NB4 (cell line): Measurements from ENCODE around the gene COQ4.

Source experiments
- DNase-seq: peaks from one replicate; pipeline ENCODE4 v3.0.0; 2010; ENCODE audit warnings: low read depth
- H3K4me3 ChIP-seq: one replicate; pipeline ENCODE4 v1.5.1; 2011; ENCODE audit warnings: mild to moderate bottlenecking, low read depth, low read length, moderate library complexity
- CTCF ChIP-seq: IDR thresholded peaks from one replicate; pipeline ENCODE4 v1.5.1; 2012; ENCODE audit warnings: low read depth, low read length
- MAX ChIP-seq: IDR thresholded peaks from 2 replicates; pipeline ENCODE4 v1.6.1; 2011; ENCODE audit warnings: low read depth, low read length
- MYC ChIP-seq: IDR thresholded peaks from 2 replicates; pipeline ENCODE4 v1.6.1; 2011; ENCODE audit warnings: low read depth, low read length
- POLR2A ChIP-seq: IDR thresholded peaks from 2 replicates; pipeline ENCODE4 v1.6.1; 2011; ENCODE audit warnings: mild to moderate bottlenecking; ENCODE audit not compliant: insufficient read length; ENCODE audit errors: extremely low read depth

Gene COQ4

DNA sequence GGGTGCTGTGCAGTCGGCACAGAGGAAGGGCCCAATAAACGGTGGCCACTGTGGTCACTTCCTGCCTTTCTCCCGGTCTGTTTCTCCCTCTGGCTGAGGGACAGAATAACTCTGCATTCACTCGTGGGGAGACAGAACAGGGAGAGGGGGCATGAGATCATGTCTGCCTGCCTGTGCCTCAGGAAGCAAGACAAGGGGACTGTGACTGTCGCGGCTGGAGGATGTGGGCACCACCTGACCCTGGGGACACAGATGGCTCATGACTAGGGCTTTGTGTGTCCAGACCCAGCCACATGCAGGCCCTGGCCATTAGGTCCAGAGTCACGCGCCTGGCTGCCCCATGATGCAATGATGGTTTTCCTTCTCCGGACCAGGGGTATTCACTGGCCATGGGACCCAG is 6.2 kb upstream of the COQ4 start:
- DNase-seq: no peak
- H3K4me3 ChIP-seq: no peak overlapping the region
- no peak for TF ChIP-seq CTCF
- no peak for TF ChIP-seq POLR2A
- TF ChIP-seq MYC: no peak
- no peak for TF ChIP-seq MAX

- H3K4me3 ChIP-seq: no peak overlapping the region
- DNase-seq: no peak
- TF ChIP-seq MAX (no peak), MYC (no peak), POLR2A (no peak), CTCF (no peak)
These were observed 5.0 kb upstream of the COQ4 start for GRCh38 chr9:128317629-128318028.

- TF ChIP-seq MYC (no peak), MAX (no peak), CTCF (no peak), POLR2A (no peak)
- DNase-seq: no peak
- H3K4me3 ChIP-seq: peak overlapping the region; percentile 89
These were observed 1.3 kb upstream of the COQ4 start for GRCh38 chr9:128321343-128321742.

DNA sequence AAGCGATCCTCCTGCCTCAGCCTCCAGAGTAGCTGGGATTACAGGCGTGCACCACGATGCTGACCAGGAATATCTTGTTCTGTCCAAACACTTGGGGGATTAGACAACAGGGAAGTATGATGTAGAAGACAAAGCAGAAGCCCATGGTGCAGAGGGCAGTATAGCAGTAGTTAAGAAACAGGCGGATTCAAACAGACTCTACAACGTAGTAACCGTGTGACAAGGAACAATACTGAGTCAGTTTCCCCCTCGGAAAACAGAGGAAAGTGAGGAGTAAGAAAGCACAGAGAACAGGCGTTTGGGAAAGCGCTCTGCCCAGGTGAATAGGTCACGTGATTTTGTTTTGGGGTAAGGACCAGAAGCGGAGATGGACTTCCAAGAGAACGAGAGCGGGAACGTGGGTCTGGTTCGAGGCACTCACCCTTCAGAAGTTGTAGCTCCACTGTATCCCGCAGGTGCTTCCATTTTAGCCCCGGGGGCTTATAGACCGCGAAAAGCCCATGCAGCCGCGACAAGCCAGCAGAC is 698 bp upstream of the COQ4 start:
- TF ChIP-seq POLR2A: no peak
- no peak for TF ChIP-seq MAX
- no peak for TF ChIP-seq CTCF
- no peak for TF ChIP-seq MYC
- DNase-seq: no peak

DNA sequence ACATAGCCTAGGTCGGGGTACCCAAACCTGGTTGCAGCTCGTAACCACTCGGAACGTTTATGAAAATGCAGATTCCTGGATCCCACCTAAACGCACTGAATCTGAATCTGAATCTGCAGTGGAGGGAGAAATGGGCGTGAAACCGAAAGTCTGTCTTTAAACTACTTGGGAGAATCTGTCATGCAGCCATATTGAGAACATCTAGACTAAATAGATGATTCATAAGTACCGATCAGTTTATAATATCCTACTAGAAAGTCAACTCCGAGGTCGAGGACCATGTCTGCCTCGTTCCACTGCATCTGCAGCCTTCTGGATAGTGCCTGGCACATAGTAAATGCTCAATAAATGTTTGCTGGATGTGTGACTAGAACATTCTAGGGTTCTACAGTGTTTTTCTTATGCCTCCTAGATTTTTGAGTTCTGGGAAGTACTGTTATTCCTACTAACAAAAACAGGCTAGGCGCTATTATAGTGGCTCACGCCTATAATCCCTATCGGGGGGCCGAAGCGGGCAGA is 632 bp downstream of the COQ4 start:
- no peak for TF ChIP-seq POLR2A
- TF ChIP-seq MAX: no peak
- no peak for TF ChIP-seq CTCF
- no peak for TF ChIP-seq MYC
- no peak for DNase-seq

More for the DNA sequence above, 698 bp upstream of the COQ4 start:
- H3K4me3 ChIP-seq: peak overlapping the region; percentile 89

GRCh38 chr9:128323791-128324190 is 1.2 kb downstream of the COQ4 start:
- DNase-seq: peak; percentile 40
- peak overlapping the region; percentile 89 for H3K4me3 ChIP-seq
- TF ChIP-seq CTCF (no peak), POLR2A (no peak), MAX (no peak)

More for the DNA sequence above, 632 bp downstream of the COQ4 start:
- peak overlapping the region; percentile 89 for H3K4me3 ChIP-seq
